PC-9 (cell line): ENCODE measurements around the gene SLC44A3. TPM values are rescaled to one million over a fixed set of nuclear protein-coding genes. Genes with fewer than 3 reads are reported as not detected.

Experiments used
- BruUV-seq: library from RNA; stranded (reverse); fragments of 400-500 nt; replicated peaks from 2 replicates; lab custom pipeline; 2021; lab: Mats Ljungman, UMichigan
- CTCF ChIA-PET: fragments of 300-600 bp; sonication (Branson Sonifier 250); formaldehyde crosslinking; loops from one replicate; lab custom pipeline; 2022; ENCODE audit warnings: antibody characterized with exemption; lab: Charles Lee
- POLR2A ChIA-PET: fragments of 300-600 bp; sonication (Branson Sonifier 250); formaldehyde crosslinking; loops from one replicate; lab custom pipeline; 2022; ENCODE audit warnings: antibody characterized with exemption; ENCODE audit not compliant: unreplicated experiment; lab: Charles Lee
- DNase-seq, 2 experiments: peaks; one replicate each; pipeline versions ENCODE4 v3.0.0 to v3.0.0-alpha.2; 2015 to 2022; ENCODE audit warnings: mixed read lengths in 1 of 2
- H2AFZ ChIP-seq: fragments of 200-600 bp; sonication (generic); 2 replicates; pipeline ENCODE4 v1.8.1; 2017; ENCODE audit warnings: antibody characterized with exemption
- H3F3A ChIP-seq: fragments of 200-600 bp; sonication (generic); 2 replicates; pipeline ENCODE4 v1.8.1; 2017; ENCODE audit warnings: antibody characterized with exemption, mild to moderate bottlenecking, low read depth; ENCODE audit not compliant: insufficient read depth
- H3K27ac ChIP-seq: fragments of 200-600 bp; sonication (generic); 2 replicates; pipeline ENCODE4 v1.6.1; 2016; ENCODE audit warnings: mixed run types
- H3K27me3 ChIP-seq: fragments of 200-600 bp; sonication (generic); 2 replicates; pipeline ENCODE4 v1.6.1; 2016; ENCODE audit warnings: low read depth, mixed run types; ENCODE audit not compliant: insufficient read depth
- H3K36me3 ChIP-seq: fragments of 200-600 bp; sonication (generic); 2 replicates; pipeline ENCODE4 v1.6.1; 2016; ENCODE audit warnings: low read depth, mixed run types
- H3K4me1 ChIP-seq: fragments of 200-600 bp; sonication (generic); replicated peaks from 2 replicates; pipeline ENCODE4 v1.6.1; 2016; ENCODE audit warnings: mixed run types; ENCODE audit not compliant: insufficient read depth
- H3K4me2 ChIP-seq: fragments of 200-600 bp; sonication (generic); 2 replicates; pipeline ENCODE4 v1.6.1; 2017; ENCODE audit warnings: mixed run types
- H3K4me3 ChIP-seq: fragments of 200-600 bp; sonication (generic); 2 replicates; pipeline ENCODE4 v1.6.1; 2016; ENCODE audit warnings: mixed run types
- H3K79me2 ChIP-seq: fragments of 200-600 bp; sonication (generic); 2 replicates; pipeline ENCODE4 v1.6.1; 2017; ENCODE audit warnings: low read depth, mixed run types
- H3K9me2 ChIP-seq: fragments of 200-600 bp; sonication (generic); 2 replicates; pipeline ENCODE4 v1.8.1; 2017; ENCODE audit warnings: mild to moderate bottlenecking; ENCODE audit not compliant: insufficient read depth
- H3K9me3 ChIP-seq: fragments of 200-600 bp; sonication (generic); 2 replicates; pipeline ENCODE4 v1.8.1; 2016; ENCODE audit warnings: low read depth; ENCODE audit not compliant: insufficient read depth
- H4K20me1 ChIP-seq: fragments of 200-600 bp; sonication (generic); 2 replicates; pipeline ENCODE4 v1.8.1; 2017; ENCODE audit not compliant: insufficient read depth
- CTCF ChIP-seq: fragments of 200-600 bp; sonication (generic); conservative IDR thresholded peaks from 2 replicates; pipeline ENCODE4 v1.6.1; 2017; ENCODE audit warnings: mixed run types, antibody characterized with exemption, mild to moderate bottlenecking, moderate library complexity
- EZH2 ChIP-seq: fragments of 200-600 bp; sonication (generic); IDR thresholded peaks from 2 replicates; pipeline ENCODE4 v1.8.0; 2017; ENCODE audit warnings: antibody characterized with exemption, low read depth
- intact Hi-C: fragments of 100-400 bp; cut with micrococcal nuclease; formaldehyde crosslinking; loops from one replicate; pipeline ENCODE4 v1.10.0; 2022; ENCODE audit not compliant: unreplicated experiment
- total RNA-seq: library from RNA; stranded (reverse); gene quantifications from 2 replicates; pipeline ENCODE4 v1.2.3, GENCODE V29; 2021

SLC44A3 gene
- total RNA-seq, 1 experiment from 2014 or later: 17.5 TPM

GRCh38 chr1:94901841-94902240 lies 81.7 kb downstream of the SLC44A3 start:
- intact Hi-C loops: no loop called here
- H3K9me3 ChIP-seq: no peaks in the 10 kb centered on the region
- H3F3A ChIP-seq: peaks cover 38% of the 10 kb centered on the region
- peaks cover 34% of the 10 kb centered on the region for H3K79me2 ChIP-seq
- H2AFZ ChIP-seq: no peak overlapping the region
- H3K36me3 ChIP-seq: peaks cover 59% of the 10 kb centered on the region
- no peak overlapping the region for H3K27ac ChIP-seq
- CTCF ChIA-PET: no interaction called here
- no peaks in the 10 kb centered on the region; the same call in none of the 2 replicates for H4K20me1 ChIP-seq
- BruUV-seq: no TSS peak
- TF ChIP-seq EZH2: no peak
- TF ChIP-seq CTCF: no peak
- H3K27me3 ChIP-seq: no peaks in the 10 kb centered on the region
- no peaks in the 10 kb centered on the region for H3K9me2 ChIP-seq
- no peak overlapping the region for H3K4me2 ChIP-seq
- POLR2A ChIA-PET: no interaction called here
- no peak for DNase-seq
- no peak overlapping the region for H3K4me3 ChIP-seq
- H3K4me1 ChIP-seq: peaks cover 18% of the 10 kb centered on the region; the same call in 1 of the 2 replicates

GRCh38 chr1:94903280-94904009 lies 83.3 kb downstream of the SLC44A3 start:
- peak overlapping the region; percentile 28; the same call in 1 of the 2 replicates for H3K27ac ChIP-seq
- H3K36me3 ChIP-seq: peaks cover 46% of the 10 kb centered on the region
- peaks cover 34% of the 10 kb centered on the region for H3F3A ChIP-seq
- ChIA-PET CTCF (no interaction called here), POLR2A (no interaction called here)
- peaks cover 16% of the 10 kb centered on the region; the same call in 1 of the 2 replicates for H3K4me1 ChIP-seq
- intact Hi-C loops: no loop called here
- no peaks in the 10 kb centered on the region for H3K27me3 ChIP-seq
- no peak overlapping the region for H2AFZ ChIP-seq
- DNase-seq: peak in 1 of 2 experiments; percentile 46
- no peaks in the 10 kb centered on the region for H3K9me2 ChIP-seq
- peaks cover 48% of the 10 kb centered on the region for H3K79me2 ChIP-seq
- H3K4me3 ChIP-seq: no peak overlapping the region
- H3K4me2 ChIP-seq: no peak overlapping the region
- no TSS peak for BruUV-seq
- no peaks in the 10 kb centered on the region for H3K9me3 ChIP-seq
- TF ChIP-seq CTCF (no peak), EZH2 (no peak)
- H4K20me1 ChIP-seq: no peaks in the 10 kb centered on the region; the same call in none of the 2 replicates

- ChIA-PET CTCF (no interaction called here), POLR2A (interaction anchor here (0.7 kb wide), 1 partner anchor 289 kb away, joined by 3 read pairs; no protein-coding TSS in a partner anchor)
- peaks cover 9% of the 10 kb centered on the region; the same call in 1 of the 2 replicates for H3K4me1 ChIP-seq
- TF ChIP-seq CTCF (no peak), EZH2 (no peak)
- H2AFZ ChIP-seq: no peak overlapping the region
- H4K20me1 ChIP-seq: peaks cover 7% of the 10 kb centered on the region
- BruUV-seq: no TSS peak
- H3F3A ChIP-seq: peaks cover 18% of the 10 kb centered on the region
- no peak for DNase-seq
- no peak overlapping the region for H3K4me2 ChIP-seq
- H3K9me2 ChIP-seq: no peaks in the 10 kb centered on the region
- H3K27me3 ChIP-seq: no peaks in the 10 kb centered on the region
- peaks cover 45% of the 10 kb centered on the region for H3K36me3 ChIP-seq
- no peaks in the 10 kb centered on the region for H3K9me3 ChIP-seq
- no peak overlapping the region for H3K27ac ChIP-seq
- no peak overlapping the region for H3K4me3 ChIP-seq
- peaks cover 65% of the 10 kb centered on the region for H3K79me2 ChIP-seq
- intact Hi-C loops: no loop called here
Observed at GRCh38 chr1:94905207-94905606, 85.0 kb downstream of the SLC44A3 start.
